A673 (cell line): ENCODE measurements around the gene BMP4.

ENCODE experiments used
- EZH2 ChIP-seq: fragments of 200-600 bp; sonication (generic); IDR thresholded peaks from 2 replicates; pipeline ENCODE4 v1.6.1; 2017; ENCODE audit warnings: borderline replicate concordance, low read depth, mild to moderate bottlenecking, mixed read lengths, antibody characterized with exemption, low read length; ENCODE audit not compliant: poor library complexity, severe bottlenecking
- TF ChIP-seq, protein P1 (sequence below): fragments of 300-800, 200-600 bp; sonication (generic); conservative IDR thresholded peaks from 2 replicates; pipeline ENCODE4 v1.5.1; 2017; ENCODE audit warnings: low read depth, mild to moderate bottlenecking, antibody characterized with exemption, low read length, moderate library complexity, mixed read lengths

DNA sequence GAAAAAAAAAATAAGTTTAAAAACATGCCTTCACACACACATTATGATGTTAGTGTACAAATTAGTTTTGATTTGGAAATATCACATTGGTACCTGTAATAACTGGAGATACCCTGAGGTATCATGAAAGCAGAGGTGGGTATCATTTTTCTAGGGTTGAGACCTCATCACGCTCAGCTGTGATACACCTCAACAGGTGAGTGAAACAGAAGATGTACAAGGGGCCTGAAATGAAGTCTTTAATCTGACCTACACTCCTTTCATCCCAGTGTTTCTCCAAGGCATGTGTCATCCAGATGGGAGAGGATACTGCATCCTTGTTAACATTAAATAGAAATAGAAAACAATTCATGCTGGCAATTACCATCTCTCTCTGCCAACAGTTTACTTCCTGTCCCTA is 7.4 kb downstream of the BMP4 start:
- TF ChIP-seq, protein P1, sequence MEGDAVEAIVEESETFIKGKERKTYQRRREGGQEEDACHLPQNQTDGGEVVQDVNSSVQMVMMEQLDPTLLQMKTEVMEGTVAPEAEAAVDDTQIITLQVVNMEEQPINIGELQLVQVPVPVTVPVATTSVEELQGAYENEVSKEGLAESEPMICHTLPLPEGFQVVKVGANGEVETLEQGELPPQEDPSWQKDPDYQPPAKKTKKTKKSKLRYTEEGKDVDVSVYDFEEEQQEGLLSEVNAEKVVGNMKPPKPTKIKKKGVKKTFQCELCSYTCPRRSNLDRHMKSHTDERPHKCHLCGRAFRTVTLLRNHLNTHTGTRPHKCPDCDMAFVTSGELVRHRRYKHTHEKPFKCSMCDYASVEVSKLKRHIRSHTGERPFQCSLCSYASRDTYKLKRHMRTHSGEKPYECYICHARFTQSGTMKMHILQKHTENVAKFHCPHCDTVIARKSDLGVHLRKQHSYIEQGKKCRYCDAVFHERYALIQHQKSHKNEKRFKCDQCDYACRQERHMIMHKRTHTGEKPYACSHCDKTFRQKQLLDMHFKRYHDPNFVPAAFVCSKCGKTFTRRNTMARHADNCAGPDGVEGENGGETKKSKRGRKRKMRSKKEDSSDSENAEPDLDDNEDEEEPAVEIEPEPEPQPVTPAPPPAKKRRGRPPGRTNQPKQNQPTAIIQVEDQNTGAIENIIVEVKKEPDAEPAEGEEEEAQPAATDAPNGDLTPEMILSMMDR, result no peak
- no peak for TF ChIP-seq EZH2
